GM23338 (cell line): ENCODE measurements around the gene HIVEP3.

Experiments used
- CREB1 ChIP-seq: fragments of 250-450 bp; sonication (Bioruptor Pico); IDR thresholded peaks from 2 replicates; pipeline ENCODE4 v1.5.0; 2020; ENCODE audit warnings: low read depth, mild to moderate bottlenecking, moderate library complexity
- CTCF ChIP-seq, 2 experiments: fragments of 200-600 bp in 1 of 2; sonication (generic) in 1 of 2; conservative IDR thresholded peaks; 2 replicates each; pipeline versions ENCODE4 v1.5.1 to v1.6.1; 2016 to 2017; ENCODE audit warnings: antibody characterized with exemption in 2 of 2, low read depth in 2 of 2, mild to moderate bottlenecking in 2 of 2, moderate library complexity in 1 of 2
- ETS1 ChIP-seq: IDR thresholded peaks from 2 replicates; pipeline ENCODE4 v1.6.1; 2016; ENCODE audit warnings: antibody characterized with exemption
- EZH2 ChIP-seq: fragments of 200-600 bp; sonication (generic); IDR thresholded peaks from one replicate; pipeline ENCODE4 v1.8.0; 2017; ENCODE audit warnings: antibody characterized with exemption, mild to moderate bottlenecking, low read depth; ENCODE audit not compliant: unreplicated experiment
- EZH2phosphoT487 ChIP-seq: fragments of 200-600 bp; sonication (generic); IDR thresholded peaks from one replicate; pipeline ENCODE4 v1.8.1; 2018; ENCODE audit warnings: antibody characterized with exemption; ENCODE audit not compliant: unreplicated experiment
- POLR2AphosphoS5 ChIP-seq: IDR thresholded peaks from 2 replicates; pipeline ENCODE4 v1.6.1; 2016; ENCODE audit warnings: antibody characterized with exemption, low read depth
- REST ChIP-seq: IDR thresholded peaks from one replicate; pipeline ENCODE4 v1.6.1; 2018; ENCODE audit warnings: antibody characterized with exemption; ENCODE audit not compliant: unreplicated experiment

- TF ChIP-seq CREB1 (CRISPR knock-in tag), result no peak
- no peak for TF ChIP-seq CTCF (conservative IDR thresholded peaks at IDR 0.05; ENCODE audit: low read depth in 2 of 2)
- TF ChIP-seq POLR2AphosphoS5, result no peak
- no peak for TF ChIP-seq EZH2
- TF ChIP-seq REST, result no peak
- no peak for TF ChIP-seq EZH2phosphoT487
- no peak for TF ChIP-seq ETS1
These were observed 183.6 kb downstream of the HIVEP3 start for GRCh38 chr1:41735139-41735538.
